Progenitor cell of endocrine pancreas (in vitro differentiated cells): Measurements from ENCODE around the gene DUS4L. TPM values are rescaled to one million over a fixed set of nuclear protein-coding genes. Genes with fewer than 3 reads are reported as not detected.

Experiments
- DNase-seq: peaks from one replicate; pipeline ENCODE4 v3.0.0; 2021; ENCODE audit warnings: low spot score; ENCODE audit not compliant: unreplicated experiment
- H3K27ac Mint-ChIP-seq: 2 replicates; pipeline ENCODE4 v1.8.0; 2021; ENCODE audit warnings: mild to moderate bottlenecking, moderate library complexity, mixed read lengths
- H3K27me3 Mint-ChIP-seq: 2 replicates; pipeline ENCODE4 v1.8.0; 2021; ENCODE audit warnings: mixed read lengths
- H3K36me3 Mint-ChIP-seq: 2 replicates; pipeline ENCODE4 v1.8.0; 2022; ENCODE audit warnings: mixed read lengths; ENCODE audit not compliant: insufficient read depth
- H3K4me1 Mint-ChIP-seq: 2 replicates; pipeline ENCODE4 v1.8.0; 2021; ENCODE audit warnings: low read depth, mixed read lengths
- H3K4me3 Mint-ChIP-seq: 2 replicates; pipeline ENCODE4 v1.8.0; 2021; ENCODE audit warnings: low read depth, mild to moderate bottlenecking, moderate library complexity, mixed read lengths
- H3K9me3 Mint-ChIP-seq: 2 replicates; pipeline ENCODE4 v1.8.0; 2021; ENCODE audit warnings: low read depth, mixed read lengths
- CTCF ChIP-seq: fragments of 200-600 bp; sonication (generic); IDR thresholded peaks from one replicate; pipeline ENCODE4 v1.5.0; 2021; ENCODE audit warnings: antibody characterized with exemption, mild to moderate bottlenecking; ENCODE audit not compliant: unreplicated experiment
- total RNA-seq: library from RNA; stranded (reverse); gene quantifications from 2 replicates; pipeline ENCODE4 v1.2.1, GENCODE V29; 2021

DUS4L gene
- total RNA-seq, 1 donor from 2014 or later = 11.4 TPM

- no peak overlapping the region for H3K27ac Mint-ChIP-seq
- H3K4me1 Mint-ChIP-seq = peaks cover 1% of the 10 kb centered on the region
These were observed 50.7 kb downstream of the DUS4L start for GRCh38 chr7:107614425-107614824.

GRCh38 chr7:107615910-107616680, 52.3 kb downstream of the DUS4L start:
- H3K4me3 Mint-ChIP-seq = no peak overlapping the region
- peaks cover 7% of the 10 kb centered on the region for H3K36me3 Mint-ChIP-seq
- no peak for DNase-seq
- H3K27ac Mint-ChIP-seq = no peak overlapping the region
- TF ChIP-seq CTCF = no peak
- no peaks in the 10 kb centered on the region for H3K9me3 Mint-ChIP-seq
- H3K4me1 Mint-ChIP-seq = peaks cover 1% of the 10 kb centered on the region
- no peaks in the 10 kb centered on the region for H3K27me3 Mint-ChIP-seq

More at GRCh38 chr7:107614425-107614824, 50.7 kb downstream of the DUS4L start:
- peaks cover 9% of the 10 kb centered on the region for H3K36me3 Mint-ChIP-seq
- TF ChIP-seq CTCF = no peak
- H3K9me3 Mint-ChIP-seq = no peaks in the 10 kb centered on the region
- H3K4me3 Mint-ChIP-seq = no peak overlapping the region
- DNase-seq = no peak
- no peaks in the 10 kb centered on the region for H3K27me3 Mint-ChIP-seq

GRCh38 chr7:107622429-107622828, 58.7 kb downstream of the DUS4L start:
- no peak for DNase-seq
- H3K27me3 Mint-ChIP-seq = no peaks in the 10 kb centered on the region
- H3K4me1 Mint-ChIP-seq = no peaks in the 10 kb centered on the region
- no peak for TF ChIP-seq CTCF
- H3K4me3 Mint-ChIP-seq = no peak overlapping the region
- H3K9me3 Mint-ChIP-seq = peaks cover 6% of the 10 kb centered on the region
- H3K27ac Mint-ChIP-seq = no peak overlapping the region
- H3K36me3 Mint-ChIP-seq = no peaks in the 10 kb centered on the region

- TF ChIP-seq CTCF = no peak
These were observed 59.1 kb downstream of the DUS4L start for GRCh38 chr7:107622894-107623293.

GRCh38 chr7:107627002-107627401, 63.2 kb downstream of the DUS4L start:
- H3K27ac Mint-ChIP-seq = peak overlapping the region; percentile 88
- no peak for TF ChIP-seq CTCF
- peaks cover 6% of the 10 kb centered on the region for H3K9me3 Mint-ChIP-seq
- no peaks in the 10 kb centered on the region for H3K4me1 Mint-ChIP-seq
- DNase-seq = no peak
- no peak overlapping the region for H3K4me3 Mint-ChIP-seq
- no peaks in the 10 kb centered on the region for H3K27me3 Mint-ChIP-seq
- H3K36me3 Mint-ChIP-seq = no peaks in the 10 kb centered on the region

More at GRCh38 chr7:107622894-107623293, 59.1 kb downstream of the DUS4L start:
- Mint-ChIP-seq H3K27ac (no peak overlapping the region), H3K9me3 (peaks cover 6% of the 10 kb centered on the region), H3K27me3 (no peaks in the 10 kb centered on the region), H3K36me3 (no peaks in the 10 kb centered on the region), H3K4me3 (no peak overlapping the region), H3K4me1 (no peaks in the 10 kb centered on the region)
- no peak for DNase-seq

Other genes with a start within 250 kb of the DUS4L start
- not detected in 2 replicates for gene GPR22, start 93.9 kb upstream of the DUS4L start, total RNA-seq
- gene COG5, start 51 bp upstream of the DUS4L start, total RNA-seq = 49.0 and 49.5 TPM in 2 replicates
- gene BCAP29, start 16.3 kb downstream of the DUS4L start, total RNA-seq = 34.9 and 38.5 TPM in 2 replicates
- gene SLC26A4, start 96.9 kb downstream of the DUS4L start, total RNA-seq = 0.42 and 0.43 TPM in 2 replicates
- gene CBLL1, start 180.2 kb downstream of the DUS4L start, total RNA-seq = 34.0 and 37.7 TPM in 2 replicates
- gene SLC26A3, start 239.3 kb downstream of the DUS4L start, total RNA-seq = 2.0 and 2.8 TPM in 2 replicates